ENCODE data around the gene FMNL2.

FMNL2 gene

DNA sequence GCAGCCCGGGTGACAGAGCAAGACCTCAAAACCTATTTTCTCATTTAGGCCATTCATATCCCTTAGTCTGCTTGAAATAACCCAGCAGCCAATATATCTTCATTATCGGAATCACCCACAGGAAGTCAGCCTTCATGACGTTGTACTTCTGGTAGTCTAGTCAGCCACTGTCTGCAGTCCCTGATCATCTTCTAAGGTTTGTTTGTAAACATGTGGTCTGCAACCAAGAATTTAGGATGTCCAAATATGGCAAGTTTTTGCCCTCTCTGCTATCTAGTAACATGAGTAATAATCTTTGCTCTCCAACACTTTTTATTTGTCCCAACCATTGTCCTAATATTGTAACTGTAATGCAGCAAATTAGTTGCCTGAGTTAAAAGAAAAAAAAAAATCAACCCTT lies 289.8 kb downstream of the FMNL2 start:
- no peak for DNase-seq

- DNase-seq, result no peak
These were observed 292.0 kb downstream of the FMNL2 start for GRCh38 chr2:152626911-152627339.

DNA sequence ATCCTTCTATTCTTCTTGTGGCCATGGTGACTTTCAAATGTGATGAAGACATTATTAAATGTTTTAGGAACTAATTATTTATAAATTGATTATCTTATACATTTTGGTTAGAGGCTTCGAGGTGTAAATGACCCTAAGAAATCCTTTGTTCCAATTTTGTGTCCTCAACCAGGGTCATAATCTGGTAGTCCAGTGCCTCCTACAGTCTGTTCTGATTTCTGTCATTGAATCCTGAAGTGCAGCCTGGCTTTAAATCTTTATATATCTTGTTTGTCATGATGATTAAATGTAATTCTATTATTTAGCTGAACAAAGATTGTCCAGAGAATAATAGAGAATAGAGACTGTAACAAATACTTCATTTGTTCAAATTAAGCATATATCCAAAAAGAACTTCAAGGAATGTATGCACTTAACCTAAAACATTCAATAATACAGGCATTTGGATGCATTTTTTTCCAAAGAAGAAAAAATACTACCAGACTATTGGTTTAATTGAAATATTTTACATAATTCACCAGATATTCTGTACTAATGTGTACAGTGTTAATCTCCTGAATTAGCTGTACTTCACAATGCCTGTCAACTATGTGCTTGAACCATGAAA lies 292.5 kb downstream of the FMNL2 start:
- DNase-seq, result peak; percentile 66

GRCh38 chr2:152629202-152629601 lies 294.2 kb downstream of the FMNL2 start:
- DNase-seq, result no peak

DNA sequence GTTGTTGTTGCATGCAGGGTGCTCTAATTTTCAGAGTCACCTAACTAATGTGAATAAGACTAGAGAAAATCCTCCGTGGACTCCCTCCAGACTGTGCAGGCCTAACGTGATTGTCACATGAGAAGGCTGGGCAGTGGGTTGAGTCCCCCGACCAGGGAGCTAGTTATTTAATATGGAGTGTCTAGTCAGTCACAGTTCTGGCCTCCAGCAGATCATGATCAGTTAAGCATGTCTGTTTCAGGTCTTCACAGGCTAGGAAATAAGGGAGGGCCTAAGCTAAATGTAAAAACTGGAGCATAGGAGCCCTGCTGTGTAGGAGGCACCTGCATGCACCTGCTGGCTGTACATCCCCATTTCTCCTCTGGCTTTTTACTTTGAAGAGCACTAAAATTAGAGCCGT lies 295.5 kb downstream of the FMNL2 start:
- DNase-seq, result no peak

DNA sequence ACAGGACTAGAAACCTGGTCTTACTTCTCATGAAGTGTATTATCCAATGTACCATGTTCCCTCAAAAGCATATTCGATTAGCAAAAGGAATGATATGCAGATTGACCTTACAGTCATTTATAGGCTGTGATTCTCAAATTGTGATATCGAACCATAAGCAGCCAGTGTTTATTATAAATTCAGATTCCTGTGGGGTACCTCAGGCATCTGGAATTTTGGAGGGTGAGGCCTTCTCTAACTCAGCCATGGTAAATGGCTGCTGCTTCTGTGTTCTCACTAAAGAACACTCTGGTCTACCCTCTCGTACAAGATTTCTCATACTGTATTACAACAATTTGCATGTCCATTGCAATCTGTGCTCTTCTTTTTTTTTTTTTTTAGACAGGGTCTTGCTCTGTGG lies 297.8 kb downstream of the FMNL2 start:
- no peak for DNase-seq

DNA sequence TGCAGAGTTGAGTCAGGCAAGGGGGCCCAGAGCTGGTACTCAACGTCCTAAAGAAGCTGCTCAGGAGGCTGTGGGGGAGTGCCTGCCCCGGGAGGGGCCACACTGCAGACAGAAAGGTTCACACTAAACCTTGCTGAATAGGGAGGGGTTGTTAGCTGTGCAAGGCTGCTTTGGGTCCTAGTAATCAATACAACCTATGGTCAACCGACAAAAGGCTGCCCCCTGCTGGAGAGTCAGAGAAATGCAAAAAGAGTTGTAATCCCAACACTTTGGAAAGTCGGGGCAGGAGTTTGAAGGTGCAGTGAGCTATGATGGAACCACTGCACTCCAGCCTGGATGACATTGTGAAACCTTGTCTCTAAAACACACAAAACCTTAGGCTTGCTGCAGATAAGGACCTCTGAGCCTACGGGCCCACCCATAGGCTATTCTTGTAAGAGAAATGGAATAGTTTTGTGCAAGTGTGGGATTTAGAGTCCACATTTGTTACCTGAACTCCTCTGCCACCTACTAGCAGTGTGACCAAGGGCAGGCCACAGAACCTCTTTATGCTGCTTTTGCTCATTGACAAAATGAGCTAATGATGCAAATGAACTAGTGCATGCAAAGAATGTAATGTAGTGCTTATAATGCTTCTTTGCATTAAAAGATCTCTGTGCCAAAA lies 300.8 kb downstream of the FMNL2 start:
- peak; percentile 48 for DNase-seq

GRCh38 chr2:152637251-152637650 lies 302.3 kb downstream of the FMNL2 start:
- DNase-seq, result no peak

GRCh38 chr2:152638056-152638455 lies 303.1 kb downstream of the FMNL2 start:
- no peak for DNase-seq

DNA sequence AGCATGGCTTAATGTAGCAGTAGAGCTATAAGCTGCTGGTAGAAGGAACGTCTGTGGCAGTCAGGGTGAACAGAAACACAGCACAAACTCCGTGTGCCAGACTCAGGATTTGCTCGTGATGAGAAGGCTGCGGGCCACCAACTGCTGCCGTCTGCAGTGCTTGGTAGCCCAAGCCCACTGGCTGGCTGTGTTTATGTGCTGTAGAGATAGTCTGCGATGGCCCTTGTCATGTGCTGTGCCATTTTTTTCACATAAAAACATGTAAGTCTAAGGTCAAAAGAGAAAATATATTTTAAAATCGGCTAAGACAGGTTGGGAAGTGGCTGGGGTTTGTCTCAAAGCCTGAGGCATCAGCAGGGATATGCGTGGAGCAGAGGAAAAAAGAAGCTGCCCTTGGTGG lies 303.6 kb downstream of the FMNL2 start:
- no peak for DNase-seq

GRCh38 chr2:152644189-152644873 lies 309.4 kb downstream of the FMNL2 start:
- no peak for DNase-seq

GRCh38 chr2:152646264-152646663 lies 311.3 kb downstream of the FMNL2 start:
- no peak for DNase-seq

GRCh38 chr2:152646775-152647174 lies 311.8 kb downstream of the FMNL2 start:
- DNase-seq, result no peak

GRCh38 chr2:152647552-152647951 lies 312.6 kb downstream of the FMNL2 start:
- DNase-seq, result peak; percentile 29

DNA sequence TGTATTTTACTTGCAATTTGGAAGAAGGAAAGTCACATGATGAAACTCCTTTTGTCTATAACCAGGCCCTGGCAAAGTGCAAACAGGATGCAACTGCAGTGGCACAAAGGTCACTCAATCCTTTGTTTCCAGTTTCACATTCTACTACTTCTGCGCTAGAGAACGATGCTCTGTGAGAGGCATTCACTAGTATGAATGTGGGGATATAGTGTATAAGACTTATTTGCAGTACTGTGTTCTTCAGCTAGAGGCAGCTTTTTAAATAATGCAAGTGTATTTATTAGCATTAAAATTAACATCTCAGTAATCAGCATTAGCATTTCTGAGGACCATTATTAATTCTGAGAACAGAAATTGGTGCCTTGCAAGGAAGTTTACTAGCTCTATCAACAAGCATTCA lies 313.4 kb downstream of the FMNL2 start:
- DNase-seq, result no peak

DNA sequence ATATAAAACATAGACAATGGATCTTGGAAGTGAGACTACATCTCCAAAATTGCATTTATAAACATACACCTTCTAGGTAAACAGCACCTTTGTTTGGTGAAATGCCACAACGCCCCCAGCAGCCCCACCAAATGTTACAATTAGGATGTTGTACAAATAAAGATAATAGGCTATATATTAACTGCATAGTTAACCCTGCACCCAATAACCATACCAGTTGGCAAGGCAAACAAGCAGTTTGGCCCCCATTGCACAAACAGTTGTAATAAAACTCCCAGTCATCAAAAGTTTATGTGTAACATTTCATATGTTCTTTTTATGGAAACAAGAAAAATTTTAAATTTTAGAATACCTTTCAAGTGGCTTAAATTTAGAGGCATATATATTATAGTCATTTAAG lies 315.0 kb downstream of the FMNL2 start:
- DNase-seq, result no peak

- DNase-seq, result no peak
These were observed 315.9 kb downstream of the FMNL2 start for GRCh38 chr2:152650768-152651371.

GRCh38 chr2:152651834-152652233 lies 316.9 kb downstream of the FMNL2 start:
- no peak for DNase-seq

- DNase-seq, result no peak
These were observed 320.9 kb downstream of the FMNL2 start for GRCh38 chr2:152655880-152656279.

GRCh38 chr2:152657043-152657442 lies 322.1 kb downstream of the FMNL2 start:
- DNase-seq, result no peak

DNA sequence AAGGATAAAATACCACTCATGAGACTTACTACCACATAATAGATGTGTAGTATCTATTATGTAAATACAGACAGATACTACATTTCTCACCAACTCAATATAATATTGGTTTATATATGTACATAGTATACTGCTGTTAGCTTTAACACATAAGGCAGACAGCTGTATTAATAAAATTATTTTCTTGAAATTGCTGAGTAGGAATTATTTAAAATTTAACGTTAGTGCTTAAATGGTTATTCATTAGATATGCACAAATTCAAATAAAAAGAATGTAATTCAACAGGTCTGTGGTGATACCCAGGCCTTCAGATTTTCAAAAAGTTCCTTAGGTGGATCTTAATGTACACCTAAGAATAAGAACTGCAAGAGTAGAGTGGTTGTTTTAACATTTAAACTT lies 323.2 kb downstream of the FMNL2 start:
- no peak for DNase-seq

GRCh38 chr2:152661076-152661475 lies 326.1 kb downstream of the FMNL2 start:
- DNase-seq, result no peak

GRCh38 chr2:152664725-152665124 lies 329.8 kb downstream of the FMNL2 start:
- no peak for DNase-seq

DNA sequence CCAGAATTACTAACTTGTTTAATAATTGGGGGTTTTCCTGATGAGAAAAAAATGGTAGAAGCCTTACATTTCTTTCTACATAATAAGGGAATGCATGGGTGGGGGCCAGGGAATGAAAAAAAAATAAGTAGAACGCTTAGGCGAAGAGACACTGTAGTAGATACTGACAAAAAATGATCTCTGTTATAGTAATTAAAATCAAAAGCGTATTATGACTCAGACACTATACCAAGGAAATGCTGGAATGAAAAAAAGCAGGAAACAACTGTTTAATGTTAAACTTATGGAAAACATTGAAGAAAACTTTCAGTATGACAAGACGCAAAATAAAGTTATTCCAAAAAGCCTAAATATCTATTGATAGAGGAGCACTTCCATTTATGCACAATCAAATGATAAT lies 339.4 kb downstream of the FMNL2 start:
- no peak for DNase-seq

Measured in midbrain (tissue), 1 donor.